ENCODE measurements around the gene ZFAND2B.

DNA sequence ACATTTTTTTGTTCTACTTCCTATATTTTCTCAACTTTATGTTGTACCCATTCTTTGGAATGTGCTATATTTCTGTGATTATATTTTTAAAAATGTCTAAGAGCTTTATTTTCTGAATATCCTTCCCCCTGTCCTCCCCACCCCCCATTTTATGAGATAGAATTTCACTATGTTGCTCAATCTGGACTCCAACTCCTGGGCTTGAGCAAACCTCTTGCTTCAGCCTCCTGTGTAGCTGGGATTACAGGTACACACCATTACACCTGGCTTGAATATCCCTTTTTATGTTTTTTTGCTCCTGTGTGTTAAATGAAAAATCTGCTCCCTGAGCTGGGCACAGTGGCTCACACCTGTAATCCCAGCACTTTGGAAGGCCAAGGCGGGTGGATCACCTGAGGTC lies 9.2 kb upstream of the ZFAND2B start:
- TF ChIP-seq POLR2A (IDR thresholded peaks at IDR 0.05), result no peak
- TF ChIP-seq, protein P1, sequence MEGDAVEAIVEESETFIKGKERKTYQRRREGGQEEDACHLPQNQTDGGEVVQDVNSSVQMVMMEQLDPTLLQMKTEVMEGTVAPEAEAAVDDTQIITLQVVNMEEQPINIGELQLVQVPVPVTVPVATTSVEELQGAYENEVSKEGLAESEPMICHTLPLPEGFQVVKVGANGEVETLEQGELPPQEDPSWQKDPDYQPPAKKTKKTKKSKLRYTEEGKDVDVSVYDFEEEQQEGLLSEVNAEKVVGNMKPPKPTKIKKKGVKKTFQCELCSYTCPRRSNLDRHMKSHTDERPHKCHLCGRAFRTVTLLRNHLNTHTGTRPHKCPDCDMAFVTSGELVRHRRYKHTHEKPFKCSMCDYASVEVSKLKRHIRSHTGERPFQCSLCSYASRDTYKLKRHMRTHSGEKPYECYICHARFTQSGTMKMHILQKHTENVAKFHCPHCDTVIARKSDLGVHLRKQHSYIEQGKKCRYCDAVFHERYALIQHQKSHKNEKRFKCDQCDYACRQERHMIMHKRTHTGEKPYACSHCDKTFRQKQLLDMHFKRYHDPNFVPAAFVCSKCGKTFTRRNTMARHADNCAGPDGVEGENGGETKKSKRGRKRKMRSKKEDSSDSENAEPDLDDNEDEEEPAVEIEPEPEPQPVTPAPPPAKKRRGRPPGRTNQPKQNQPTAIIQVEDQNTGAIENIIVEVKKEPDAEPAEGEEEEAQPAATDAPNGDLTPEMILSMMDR (IDR thresholded peaks at IDR 0.05), result no peak
